GM21515 (cell line): Measurements from ENCODE around the gene DDB1.
A peak's percentile ranks its signal among the peaks of the same experiment; 100 is the strongest.
"Not testable (repeated sequence)": the region's sequence is repeated elsewhere in the genome, so short reads cannot be mapped to it uniquely, and the experiment has no call there.

Experiments used
- ATAC-seq: cut with Tn5 transposase; IDR thresholded peaks from one replicate; pipeline ENCODE4 v1.9.1; 2021; ENCODE audit not compliant: unreplicated experiment

The DDB1 gene

DNA sequence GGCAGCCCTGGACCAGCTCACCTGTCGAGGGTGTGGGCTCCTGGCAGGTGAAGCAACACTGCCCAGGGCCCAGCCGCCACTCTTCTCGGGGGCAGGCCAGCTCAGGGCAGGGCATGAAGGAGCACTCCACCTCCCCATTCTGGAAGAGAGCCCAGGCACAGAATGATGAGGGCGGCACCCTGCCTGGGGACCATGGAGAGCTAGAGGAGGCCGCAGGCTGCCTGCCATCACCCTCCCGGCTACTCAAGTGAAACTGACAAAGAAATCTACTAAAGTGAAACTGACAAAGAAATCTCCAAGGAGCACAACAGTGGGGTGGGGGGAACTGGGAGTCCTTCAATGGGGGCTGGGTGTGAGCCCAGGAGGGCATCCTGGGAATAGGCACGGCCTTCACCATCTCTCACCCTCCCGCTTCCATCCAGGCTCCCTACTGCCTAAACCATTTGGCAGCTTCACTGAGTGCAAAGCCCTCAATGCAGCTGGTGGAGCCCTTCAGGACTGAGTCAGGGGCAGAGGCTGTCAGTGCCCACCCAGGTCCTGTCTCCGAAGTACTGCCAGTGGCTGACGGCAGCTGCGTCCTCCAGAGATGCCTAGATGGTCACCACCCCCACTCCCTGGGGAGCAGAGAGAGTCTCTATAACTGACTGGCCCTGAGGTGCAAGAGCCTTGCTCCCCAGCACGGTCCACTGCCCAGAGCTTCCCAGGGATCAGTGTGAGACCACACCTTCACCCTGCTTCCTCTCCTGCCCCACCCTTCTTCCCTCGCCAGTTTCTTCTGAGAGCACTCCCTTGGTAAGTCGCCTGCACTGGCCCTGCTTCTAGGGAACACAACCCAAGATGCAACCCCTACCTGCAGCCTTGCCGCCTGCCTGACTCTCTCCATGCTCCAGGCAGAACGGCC is 59.5 kb downstream of the DDB1 start:
- no peak for ATAC-seq

DNA sequence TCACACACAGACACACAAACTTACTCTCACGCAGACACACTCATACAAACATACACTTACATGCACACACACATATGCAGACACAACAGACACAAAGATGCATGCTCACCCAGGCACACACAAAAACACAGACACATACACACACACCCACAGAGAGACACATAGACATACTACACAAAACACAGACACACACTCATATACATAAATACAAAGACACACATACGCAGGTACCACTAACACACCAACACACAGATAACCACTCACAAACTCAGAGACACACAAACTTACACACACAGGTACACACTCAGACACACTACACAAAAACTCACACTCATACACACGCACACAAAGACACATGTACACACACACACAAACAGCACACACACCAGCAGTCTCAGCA is 60.2 kb downstream of the DDB1 start:
- ATAC-seq: no peak

DNA sequence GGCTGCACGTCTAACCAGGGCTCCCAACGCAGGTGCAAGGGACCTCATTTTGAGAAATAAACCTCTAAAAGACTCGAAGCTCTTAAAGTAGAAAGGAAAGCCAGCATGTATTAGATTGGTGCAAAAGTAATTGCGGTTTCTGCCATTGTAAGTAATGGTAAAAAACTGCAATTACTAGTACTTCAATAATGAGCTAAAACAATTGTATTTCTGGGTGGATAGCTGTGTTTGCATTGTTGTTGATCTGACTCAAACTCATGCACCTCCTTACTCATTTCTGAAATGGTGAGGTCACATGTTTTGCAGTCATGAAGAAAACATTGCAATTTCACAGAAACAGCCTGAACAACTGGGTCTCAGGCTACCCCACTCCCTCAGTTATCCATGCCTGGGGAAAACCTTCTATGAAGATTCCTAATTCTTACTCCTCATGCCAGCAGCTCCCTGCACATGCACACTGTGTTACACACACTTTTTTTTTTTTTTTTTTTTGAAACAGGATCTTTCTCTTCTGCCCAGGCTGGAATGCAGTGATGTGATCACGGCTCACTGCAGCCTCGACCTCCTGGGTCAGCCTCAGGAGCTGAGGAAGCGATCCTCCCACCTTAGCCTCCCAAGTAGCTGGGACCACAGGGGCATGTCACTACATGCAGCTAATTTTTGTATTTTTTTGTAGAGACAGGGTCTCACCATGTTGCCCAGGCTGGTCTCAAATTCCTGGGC is 62.4 kb downstream of the DDB1 start:
- ATAC-seq: no peak

DNA sequence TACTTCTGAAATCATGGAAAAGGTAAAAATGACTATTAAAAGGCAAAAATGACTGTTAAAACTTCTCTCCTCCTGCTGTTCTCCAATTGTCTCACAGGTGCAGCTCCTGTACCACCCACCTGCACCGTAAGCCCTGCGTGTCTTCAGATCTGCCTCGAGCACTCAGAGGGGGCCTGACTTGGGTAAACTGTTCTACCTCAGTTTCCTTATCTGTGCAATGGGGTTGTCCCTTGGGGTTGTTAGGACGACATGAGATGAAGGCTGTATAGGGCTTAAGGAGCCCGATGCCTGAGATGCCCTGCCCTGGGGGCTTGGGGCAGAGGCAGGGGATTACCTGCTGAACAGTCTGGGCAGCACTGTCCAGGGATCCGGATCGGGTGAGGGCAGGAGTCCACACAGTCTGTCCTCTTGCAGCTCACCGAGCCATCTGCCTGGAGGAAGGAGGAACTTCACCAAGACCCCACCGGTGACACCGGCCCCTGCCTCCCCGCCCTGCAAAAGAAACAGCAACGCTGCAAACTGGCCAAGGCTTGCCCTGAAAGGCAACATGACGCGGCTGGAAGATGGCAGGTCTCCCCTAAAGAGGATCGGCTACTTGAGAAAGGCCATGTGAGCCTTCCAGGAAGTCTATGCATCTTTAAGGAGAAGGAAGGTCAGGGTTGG is 64.2 kb downstream of the DDB1 start:
- no peak for ATAC-seq

DNA sequence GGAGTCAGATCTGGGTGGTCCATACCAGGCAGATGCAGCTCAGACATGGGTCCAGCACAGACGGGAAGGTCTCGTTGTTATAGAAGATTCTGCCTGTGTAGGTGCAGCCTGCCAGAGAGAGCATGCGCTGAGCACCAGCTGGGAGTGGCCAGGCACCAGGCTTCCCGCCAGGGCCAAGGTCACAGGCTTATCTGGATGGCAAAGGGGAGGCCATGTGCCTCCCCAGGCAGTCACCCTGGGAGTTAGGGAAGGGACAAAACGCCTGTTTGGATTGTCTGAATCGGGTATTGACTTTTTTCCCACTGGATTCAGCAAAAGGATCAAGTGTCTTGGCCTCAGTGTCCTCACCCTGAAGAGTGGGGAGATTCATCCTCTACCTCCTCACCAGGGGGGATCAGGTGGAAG is 65.5 kb downstream of the DDB1 start:
- no peak for ATAC-seq

DNA sequence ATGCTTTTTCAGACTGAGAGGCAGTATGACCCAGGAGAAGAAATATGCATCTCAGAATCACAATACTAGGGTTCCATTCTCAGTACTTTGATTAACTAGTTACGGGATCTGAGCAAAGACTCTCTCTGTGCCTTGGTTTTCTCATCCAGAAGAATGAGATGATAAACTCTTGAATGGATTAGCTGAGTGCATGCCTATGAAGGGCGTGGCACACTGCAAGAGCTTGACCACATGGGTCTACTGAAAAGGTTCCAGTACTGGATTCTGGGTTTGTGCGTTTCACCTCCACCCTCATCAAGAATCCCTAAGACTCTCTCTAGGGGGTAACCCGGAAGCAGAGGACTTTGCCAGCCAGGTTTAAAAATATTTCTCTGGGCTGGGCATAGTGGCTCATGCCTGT is 66.3 kb downstream of the DDB1 start:
- no peak for ATAC-seq

DNA sequence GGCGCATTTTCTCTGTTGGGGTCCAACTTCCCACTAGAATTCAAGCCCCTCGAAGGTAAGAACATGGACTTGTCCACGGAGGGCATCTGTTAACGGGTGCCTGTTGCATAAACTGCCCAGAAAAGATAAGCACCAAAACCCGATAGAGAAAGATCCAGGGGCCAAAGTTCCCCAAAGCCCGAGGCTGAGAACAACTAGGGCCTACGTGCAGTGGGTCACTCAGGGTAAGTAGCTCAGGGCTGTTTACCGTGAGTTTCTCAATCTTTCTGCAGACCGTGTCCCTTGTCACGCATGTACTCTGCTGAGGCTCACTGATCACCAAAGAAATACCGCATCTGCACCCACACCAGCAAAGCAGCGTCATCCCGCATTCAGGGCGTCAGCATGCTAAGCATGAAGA is 67.5 kb downstream of the DDB1 start:
- ATAC-seq: no peak

DNA sequence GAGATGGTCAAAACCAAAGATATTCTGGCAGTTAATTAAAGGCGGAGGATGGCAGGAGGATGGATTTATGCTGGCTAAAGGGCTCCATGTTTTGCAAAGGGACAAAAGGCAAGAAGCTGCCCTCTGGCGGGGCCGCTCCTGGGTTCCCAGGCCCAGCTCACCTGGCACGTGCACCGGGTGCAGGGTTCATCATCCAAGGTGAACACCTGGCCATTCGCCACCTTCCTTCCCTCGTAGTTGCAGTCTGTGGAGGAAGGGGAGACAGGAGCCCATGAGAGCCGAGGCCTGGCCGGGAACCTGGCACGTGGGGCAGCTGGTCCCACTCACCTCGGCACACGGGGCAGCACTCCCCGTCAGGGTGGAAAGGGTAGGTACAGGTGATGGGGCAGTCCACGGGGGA is 68.1 kb downstream of the DDB1 start:
- no peak for ATAC-seq

DNA sequence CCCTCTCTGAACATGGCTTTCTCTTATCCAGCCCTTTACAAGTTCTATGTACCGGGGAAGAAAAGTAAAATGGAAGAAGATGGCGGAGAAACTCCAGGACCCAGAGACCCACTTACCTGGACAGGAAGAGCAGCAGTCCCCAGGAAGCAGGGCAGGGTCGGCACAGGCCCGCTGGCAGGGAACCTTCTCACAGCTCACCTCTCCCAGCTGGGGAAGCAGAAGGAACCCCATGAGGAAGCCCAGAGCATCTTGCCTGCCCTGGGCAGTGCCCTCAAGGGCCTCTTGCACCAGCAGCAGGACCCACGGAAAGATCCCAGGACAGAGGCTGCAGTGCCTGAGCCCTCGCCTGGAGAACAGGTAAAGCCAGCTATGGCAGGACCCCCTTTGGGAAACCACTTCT is 68.5 kb downstream of the DDB1 start:
- ATAC-seq: no peak

DNA sequence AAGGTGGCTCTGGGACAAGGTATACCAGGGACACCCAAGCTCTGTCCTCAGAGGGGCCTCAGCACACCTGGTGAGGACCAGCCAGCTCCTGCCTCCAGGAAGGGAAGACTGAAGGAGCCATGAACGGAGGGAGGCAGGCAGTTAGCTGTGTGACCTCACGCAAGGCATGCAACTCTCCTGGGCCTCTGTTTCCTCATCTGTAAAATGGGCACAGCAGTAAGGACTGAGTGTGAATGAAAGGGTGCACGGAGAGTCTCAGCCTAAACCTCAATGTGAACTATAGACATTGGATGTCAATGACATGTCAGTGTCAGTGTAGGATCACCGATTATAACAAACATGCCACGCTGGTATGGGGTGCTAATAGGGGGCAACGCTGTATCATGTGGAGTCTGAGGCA is 73.5 kb downstream of the DDB1 start:
- no peak for ATAC-seq

DNA sequence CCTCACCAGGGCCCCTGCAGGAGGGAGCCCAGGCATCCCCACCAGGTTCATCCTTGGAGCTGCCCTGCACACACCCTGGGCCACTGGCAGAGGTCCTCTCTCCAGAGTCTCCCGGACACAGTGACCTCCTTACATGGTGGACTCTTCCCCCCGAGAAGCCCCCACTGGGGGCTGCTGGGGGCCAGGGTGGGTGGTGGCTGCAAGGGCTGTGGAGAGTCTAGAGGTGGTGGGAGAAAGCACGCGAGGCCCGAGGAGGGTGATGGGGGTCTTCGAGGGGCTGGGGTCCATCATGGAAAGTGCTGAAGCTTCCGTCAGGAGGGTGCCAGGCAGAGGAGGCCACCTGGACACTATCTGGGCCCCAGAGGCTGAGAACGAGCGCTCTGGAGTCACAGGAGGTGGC is 74.4 kb downstream of the DDB1 start:
- ATAC-seq: no peak

DNA sequence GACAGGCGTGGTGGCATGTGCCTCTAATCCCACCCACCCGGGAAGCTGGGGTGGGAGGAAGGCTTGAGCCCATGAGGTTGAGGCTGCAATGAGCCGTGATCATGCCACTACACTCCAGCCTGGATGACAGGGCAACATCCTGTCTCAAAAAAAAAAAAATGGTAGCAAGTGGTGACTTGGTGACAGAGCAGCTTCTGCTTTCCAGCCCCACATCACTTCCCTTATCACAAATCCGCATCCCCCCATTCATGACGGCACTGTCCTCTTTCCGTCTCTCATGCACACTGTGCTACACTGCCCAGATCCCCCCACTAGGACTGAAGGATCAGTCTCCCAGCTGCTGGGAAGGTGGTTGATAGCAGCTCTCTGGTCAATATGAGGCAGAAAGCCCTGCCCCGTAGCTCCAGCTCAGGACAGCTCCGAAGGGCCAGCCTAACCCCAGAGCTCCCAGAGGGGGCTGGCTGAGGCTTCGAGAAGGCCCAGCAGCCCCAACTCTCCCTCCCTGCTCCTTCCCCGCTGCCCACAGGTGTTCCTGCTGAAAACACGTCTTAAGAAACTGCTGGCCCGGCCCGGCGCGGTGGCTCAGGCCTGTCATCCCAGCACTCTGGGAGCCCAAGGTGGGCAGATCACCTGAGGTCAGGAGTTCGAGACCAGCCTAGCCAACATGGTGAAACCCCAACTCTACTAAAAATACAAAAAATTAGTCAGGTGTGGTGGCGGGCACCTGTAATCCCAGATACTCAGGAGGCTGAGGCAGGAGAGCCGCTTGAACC is 76.0 kb downstream of the DDB1 start:
- ATAC-seq: no peak

DNA sequence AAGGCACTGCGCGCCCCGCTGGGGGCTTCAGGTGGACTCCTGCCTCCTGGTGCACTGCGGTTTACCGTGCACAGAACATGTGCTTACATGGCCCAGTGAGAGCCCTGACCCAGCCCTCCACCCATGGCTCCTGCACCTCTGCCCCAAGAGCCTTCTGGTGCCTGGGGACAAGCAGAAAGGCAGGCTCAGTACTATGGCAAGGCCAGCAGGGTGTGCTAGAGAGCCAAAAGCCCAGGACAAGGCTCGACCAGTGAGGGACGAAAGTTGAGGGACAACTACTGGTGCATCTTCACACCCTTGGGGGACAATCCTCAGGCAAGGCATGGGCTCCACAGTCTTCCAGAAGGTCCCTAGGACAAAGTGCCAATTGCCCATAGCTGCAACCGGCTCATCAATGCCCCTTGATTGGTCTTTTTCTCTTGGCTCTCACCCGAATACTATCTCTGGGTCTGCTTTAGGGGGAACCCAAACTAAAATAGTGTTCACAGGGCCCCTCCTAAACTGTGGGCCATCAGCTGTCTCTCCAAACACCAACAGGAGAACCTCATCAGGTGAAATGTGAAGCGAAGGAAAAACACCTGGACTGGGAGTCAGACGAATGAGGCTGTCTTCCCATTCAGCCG is 78.4 kb downstream of the DDB1 start:
- ATAC-seq: peak; percentile 59

DNA sequence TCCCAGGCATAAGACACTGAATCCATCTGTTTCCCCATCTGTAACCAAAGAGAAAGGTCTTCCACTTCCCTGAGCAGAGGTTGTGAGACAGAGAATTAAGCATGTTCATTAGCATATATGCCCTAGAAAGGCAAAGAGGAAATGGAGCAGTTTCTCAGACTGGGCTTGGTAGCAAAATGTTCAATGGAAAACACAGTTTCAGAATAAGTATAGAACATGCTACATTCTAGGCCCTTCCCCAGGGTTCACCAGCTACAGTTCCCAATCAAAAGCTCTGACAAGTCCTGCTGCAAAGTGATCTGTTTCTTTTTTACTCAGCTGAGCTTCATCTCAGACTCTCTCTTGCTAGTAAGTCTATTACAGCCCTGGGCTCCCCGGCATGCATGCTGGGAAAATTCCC is 80.6 kb downstream of the DDB1 start:
- not testable (repeated sequence) for ATAC-seq

DNA sequence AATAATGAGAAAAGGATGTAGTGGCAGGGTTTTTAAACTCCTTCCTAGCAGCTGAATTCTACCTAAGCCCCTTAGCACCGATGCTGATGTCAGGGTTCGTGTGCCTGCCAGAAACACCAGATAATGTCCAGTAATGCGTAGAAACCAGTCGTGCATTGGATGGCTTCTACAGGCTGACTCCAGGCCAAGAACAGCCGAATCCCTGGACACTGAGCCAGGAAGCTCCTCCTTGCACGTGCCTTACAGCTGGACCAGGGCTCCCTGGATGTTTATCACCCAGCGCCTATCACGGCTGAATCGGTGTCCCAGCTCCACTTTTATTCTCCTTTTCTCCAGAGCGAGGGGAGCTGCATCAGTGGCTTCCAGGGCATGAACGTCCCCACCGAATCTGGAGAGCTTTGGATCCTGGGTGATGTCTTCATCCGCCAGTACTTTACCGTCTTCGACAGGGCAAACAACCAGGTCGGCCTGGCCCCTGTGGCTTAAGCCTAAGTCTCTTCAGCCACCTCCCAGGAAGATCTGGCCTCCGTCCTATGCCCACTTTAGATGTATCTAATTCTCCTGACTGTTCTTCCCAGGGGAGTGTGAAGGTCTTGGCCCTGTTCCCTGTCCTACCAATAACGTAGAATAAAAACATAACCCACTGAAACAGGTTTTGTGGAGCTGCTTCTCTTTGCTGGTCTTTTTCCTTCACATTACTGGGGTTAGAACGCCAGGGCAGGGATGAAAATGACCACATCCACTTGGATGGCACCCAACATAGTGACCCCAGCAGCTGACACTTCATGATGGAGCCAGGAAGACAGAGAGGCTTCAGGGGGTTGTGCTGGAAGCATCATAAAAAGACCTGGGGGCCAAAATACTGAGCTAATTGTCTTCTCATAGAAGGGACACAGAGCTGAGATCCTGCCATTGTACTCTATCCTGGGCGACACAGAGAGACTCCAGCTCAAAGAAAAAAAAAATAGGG is 81.8 kb downstream of the DDB1 start:
- ATAC-seq: not testable (repeated sequence)
